ENCODE measurements around the gene TNFRSF25.

GRCh38 chr1:6496365-6496721 lies 30.4 kb upstream of the TNFRSF25 start:
- TF ChIP-seq, protein P1, sequence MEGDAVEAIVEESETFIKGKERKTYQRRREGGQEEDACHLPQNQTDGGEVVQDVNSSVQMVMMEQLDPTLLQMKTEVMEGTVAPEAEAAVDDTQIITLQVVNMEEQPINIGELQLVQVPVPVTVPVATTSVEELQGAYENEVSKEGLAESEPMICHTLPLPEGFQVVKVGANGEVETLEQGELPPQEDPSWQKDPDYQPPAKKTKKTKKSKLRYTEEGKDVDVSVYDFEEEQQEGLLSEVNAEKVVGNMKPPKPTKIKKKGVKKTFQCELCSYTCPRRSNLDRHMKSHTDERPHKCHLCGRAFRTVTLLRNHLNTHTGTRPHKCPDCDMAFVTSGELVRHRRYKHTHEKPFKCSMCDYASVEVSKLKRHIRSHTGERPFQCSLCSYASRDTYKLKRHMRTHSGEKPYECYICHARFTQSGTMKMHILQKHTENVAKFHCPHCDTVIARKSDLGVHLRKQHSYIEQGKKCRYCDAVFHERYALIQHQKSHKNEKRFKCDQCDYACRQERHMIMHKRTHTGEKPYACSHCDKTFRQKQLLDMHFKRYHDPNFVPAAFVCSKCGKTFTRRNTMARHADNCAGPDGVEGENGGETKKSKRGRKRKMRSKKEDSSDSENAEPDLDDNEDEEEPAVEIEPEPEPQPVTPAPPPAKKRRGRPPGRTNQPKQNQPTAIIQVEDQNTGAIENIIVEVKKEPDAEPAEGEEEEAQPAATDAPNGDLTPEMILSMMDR (IDR thresholded peaks at IDR 0.05): no peak
- TF ChIP-seq POLR2AphosphoS5 (IDR thresholded peaks at IDR 0.05): no peak
- no peak for TF ChIP-seq EP300 (IDR thresholded peaks at IDR 0.05)
